Caco-2 (cell line): ENCODE measurements around the gene GIMAP4. TPM values are rescaled to one million over a fixed set of nuclear protein-coding genes. Genes with fewer than 3 reads are reported as not detected.

Experiments used
- BruUV-seq: library from RNA; stranded (reverse); fragments of 400-500 nt; replicated peaks from 2 replicates; lab custom pipeline; 2021; lab: Mats Ljungman, UMichigan
- CTCF ChIA-PET: fragments of 300-600 bp; sonication (Branson Sonifier 250); formaldehyde crosslinking; loops from one replicate; lab custom pipeline; 2022; ENCODE audit warnings: antibody characterized with exemption; lab: Charles Lee
- POLR2A ChIA-PET: fragments of 300-600 bp; sonication (Branson Sonifier 250); formaldehyde crosslinking; loops from one replicate; lab custom pipeline; 2022; ENCODE audit warnings: antibody characterized with exemption; lab: Charles Lee
- DNase-seq, 2 experiments: peaks; one replicate each; pipeline versions ENCODE4 v3.0.0 to v3.0.0-alpha.2; 2020 to 2022
- H3K27me3 ChIP-seq: replicated peaks from 2 replicates; pipeline ENCODE4 v1.6.0; 2011; ENCODE audit warnings: low read length; ENCODE audit not compliant: control insufficient read depth, insufficient read depth
- H3K36me3 ChIP-seq: 2 replicates; pipeline ENCODE4 v1.5.1; 2011; ENCODE audit warnings: low read length; ENCODE audit not compliant: control insufficient read depth, insufficient read depth
- H3K4me1 ChIP-seq: fragments of 250-450 bp; sonication (Bioruptor Pico); 2 replicates; pipeline ENCODE4 v1.5.1; 2020; ENCODE audit warnings: mild to moderate bottlenecking
- H3K4me3 ChIP-seq: 2 replicates; pipeline ENCODE4 v1.5.1; 2011; ENCODE audit warnings: low read depth, mild to moderate bottlenecking, control low read depth, low read length
- H3K9me3 ChIP-seq: fragments of 250-450 bp; sonication (Bioruptor Pico); 2 replicates; pipeline ENCODE4 v1.5.1; 2020; ENCODE audit warnings: mild to moderate bottlenecking, moderate library complexity
- H3K27ac Mint-ChIP-seq: one replicate; pipeline ENCODE4 v1.8.0; 2022; ENCODE audit warnings: mixed read lengths; ENCODE audit not compliant: unreplicated experiment
- H3K27me3 Mint-ChIP-seq: one replicate; pipeline ENCODE4 v1.8.0; 2022; ENCODE audit warnings: mixed read lengths; ENCODE audit not compliant: insufficient read depth, unreplicated experiment
- H3K36me3 Mint-ChIP-seq: one replicate; pipeline ENCODE4 v1.8.0; 2022; ENCODE audit warnings: mild to moderate bottlenecking, mixed read lengths; ENCODE audit not compliant: insufficient read depth, unreplicated experiment
- H3K4me1 Mint-ChIP-seq: one replicate; pipeline ENCODE4 v1.8.0; 2022; ENCODE audit warnings: low read depth, mixed read lengths; ENCODE audit not compliant: unreplicated experiment
- H3K4me3 Mint-ChIP-seq: one replicate; pipeline ENCODE4 v1.8.0; 2022; ENCODE audit warnings: mild to moderate bottlenecking, moderate library complexity, mixed read lengths; ENCODE audit not compliant: unreplicated experiment
- H3K9me3 Mint-ChIP-seq: one replicate; pipeline ENCODE4 v1.8.0; 2022; ENCODE audit warnings: mixed read lengths; ENCODE audit not compliant: unreplicated experiment
- intact Hi-C: fragments of 100-400 bp; cut with micrococcal nuclease; formaldehyde crosslinking; loops from one replicate; pipeline ENCODE4 v1.10.0; 2022; ENCODE audit not compliant: unreplicated experiment
- total RNA-seq: library from RNA; stranded (reverse); gene quantifications from 2 replicates; pipeline ENCODE4 v1.2.3, GENCODE V29; 2022
- TF ChIP-seq, protein P1 (sequence below), 2 experiments: fragments of 200-600 bp in 1 of 2; IDR thresholded peaks; 1 replicate in 1 of 2; 2 replicates in 1 of 2; pipeline versions ENCODE4 v1.5.1 to v1.8.0; 2011 to 2022; ENCODE audit warnings: antibody characterized with exemption in 1 of 2, control low read depth in 1 of 2, inconsistent platforms in 1 of 2, low read depth in 1 of 2, low read length in 1 of 2, mild to moderate bottlenecking in 1 of 2, moderate library complexity in 1 of 2; ENCODE audit not compliant: insufficient read depth in 1 of 2, severe bottlenecking in 1 of 2, unreplicated experiment in 1 of 2

GIMAP4 gene
- total RNA-seq, 1 experiment from 2014 or later, result not detected

DNA sequence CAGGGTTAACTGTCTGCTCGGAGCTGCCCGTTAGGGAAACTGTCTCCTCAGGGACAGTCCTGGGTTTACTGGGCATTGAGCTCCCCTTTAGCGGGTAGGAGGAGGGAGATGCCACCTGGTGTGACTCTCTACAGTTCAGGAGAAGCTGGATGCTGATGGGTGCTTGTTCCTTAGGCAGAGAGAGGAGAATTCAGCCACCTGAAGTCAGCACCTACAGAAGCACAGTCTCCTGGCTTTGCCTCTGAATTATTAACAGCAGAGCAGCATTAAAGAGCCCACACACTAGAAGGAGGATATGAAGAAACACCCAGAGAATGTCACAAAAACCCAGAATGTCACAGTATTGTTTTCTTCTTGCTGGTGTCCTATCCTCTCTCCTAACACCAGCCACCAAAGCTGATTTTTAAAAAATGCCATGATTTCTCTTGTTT, 696 bp downstream of the GIMAP4 start:
- CTCF ChIA-PET, result no interaction called here
- no peaks in the 10 kb centered on the region; the same call in 1 of the 2 replicates for H3K27me3 ChIP-seq

DNA sequence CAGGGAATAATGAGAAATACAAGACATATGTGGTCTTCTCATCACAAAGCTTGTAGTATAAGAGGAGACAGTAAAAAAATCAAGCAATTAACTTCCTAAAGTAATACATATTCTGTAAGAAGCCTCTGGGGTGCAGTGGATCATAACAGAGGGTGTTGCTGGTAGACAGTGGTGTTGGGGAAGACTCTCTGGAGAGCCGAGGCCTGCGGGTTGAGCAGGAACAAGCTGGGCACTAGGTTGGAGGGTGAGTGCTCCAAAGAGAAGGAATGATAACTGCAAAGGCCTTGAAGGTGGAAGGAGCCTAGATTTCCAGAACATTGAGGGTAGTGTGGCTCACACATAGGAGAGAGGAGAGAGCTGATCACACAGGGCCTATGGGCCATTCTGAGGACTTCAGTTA, 1.5 kb downstream of the GIMAP4 start:
- no peaks in the 10 kb centered on the region for H3K36me3 Mint-ChIP-seq
- Histone ChIP-seq H3K4me3 (no peak overlapping the region), H3K27me3 (no peaks in the 10 kb centered on the region; the same call in 1 of the 2 replicates), H3K4me1 (no peaks in the 10 kb centered on the region), H3K9me3 (no peaks in the 10 kb centered on the region), H3K36me3 (no peaks in the 10 kb centered on the region)
- H3K4me1 Mint-ChIP-seq, result no peaks in the 10 kb centered on the region
- H3K9me3 Mint-ChIP-seq, result no peaks in the 10 kb centered on the region
- ChIA-PET POLR2A (no interaction called here), CTCF (no interaction called here)
- no TSS peak for BruUV-seq
- no peak for DNase-seq
- intact Hi-C loops, result no loop called here
- no peak overlapping the region for H3K27ac Mint-ChIP-seq
- TF ChIP-seq, protein P1, sequence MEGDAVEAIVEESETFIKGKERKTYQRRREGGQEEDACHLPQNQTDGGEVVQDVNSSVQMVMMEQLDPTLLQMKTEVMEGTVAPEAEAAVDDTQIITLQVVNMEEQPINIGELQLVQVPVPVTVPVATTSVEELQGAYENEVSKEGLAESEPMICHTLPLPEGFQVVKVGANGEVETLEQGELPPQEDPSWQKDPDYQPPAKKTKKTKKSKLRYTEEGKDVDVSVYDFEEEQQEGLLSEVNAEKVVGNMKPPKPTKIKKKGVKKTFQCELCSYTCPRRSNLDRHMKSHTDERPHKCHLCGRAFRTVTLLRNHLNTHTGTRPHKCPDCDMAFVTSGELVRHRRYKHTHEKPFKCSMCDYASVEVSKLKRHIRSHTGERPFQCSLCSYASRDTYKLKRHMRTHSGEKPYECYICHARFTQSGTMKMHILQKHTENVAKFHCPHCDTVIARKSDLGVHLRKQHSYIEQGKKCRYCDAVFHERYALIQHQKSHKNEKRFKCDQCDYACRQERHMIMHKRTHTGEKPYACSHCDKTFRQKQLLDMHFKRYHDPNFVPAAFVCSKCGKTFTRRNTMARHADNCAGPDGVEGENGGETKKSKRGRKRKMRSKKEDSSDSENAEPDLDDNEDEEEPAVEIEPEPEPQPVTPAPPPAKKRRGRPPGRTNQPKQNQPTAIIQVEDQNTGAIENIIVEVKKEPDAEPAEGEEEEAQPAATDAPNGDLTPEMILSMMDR (IDR thresholded peaks at IDR 0.05; ENCODE audit: insufficient read depth in 1 of 2, low read depth in 1 of 2, low read length in 1 of 2, severe bottlenecking in 1 of 2, unreplicated experiment in 1 of 2), result no peak
- H3K27me3 Mint-ChIP-seq, result peaks cover 9% of the 10 kb centered on the region
- H3K4me3 Mint-ChIP-seq, result no peak overlapping the region

More for the DNA sequence above, 696 bp downstream of the GIMAP4 start:
- Histone ChIP-seq H3K4me3 (no peak overlapping the region), H3K9me3 (no peaks in the 10 kb centered on the region), H3K36me3 (no peaks in the 10 kb centered on the region), H3K4me1 (no peaks in the 10 kb centered on the region)
- TF ChIP-seq, protein P1 (IDR thresholded peaks at IDR 0.05; ENCODE audit: insufficient read depth in 1 of 2, low read depth in 1 of 2, low read length in 1 of 2, severe bottlenecking in 1 of 2, unreplicated experiment in 1 of 2), result no peak
- peaks cover 9% of the 10 kb centered on the region for H3K27me3 Mint-ChIP-seq
- no peak for DNase-seq
- intact Hi-C loops, result no loop called here
- no peak overlapping the region for H3K27ac Mint-ChIP-seq
- no peaks in the 10 kb centered on the region for H3K9me3 Mint-ChIP-seq
- BruUV-seq, result no TSS peak
- H3K4me3 Mint-ChIP-seq, result no peak overlapping the region
- POLR2A ChIA-PET, result no interaction called here
- no peaks in the 10 kb centered on the region for H3K4me1 Mint-ChIP-seq
- H3K36me3 Mint-ChIP-seq, result no peaks in the 10 kb centered on the region

DNA sequence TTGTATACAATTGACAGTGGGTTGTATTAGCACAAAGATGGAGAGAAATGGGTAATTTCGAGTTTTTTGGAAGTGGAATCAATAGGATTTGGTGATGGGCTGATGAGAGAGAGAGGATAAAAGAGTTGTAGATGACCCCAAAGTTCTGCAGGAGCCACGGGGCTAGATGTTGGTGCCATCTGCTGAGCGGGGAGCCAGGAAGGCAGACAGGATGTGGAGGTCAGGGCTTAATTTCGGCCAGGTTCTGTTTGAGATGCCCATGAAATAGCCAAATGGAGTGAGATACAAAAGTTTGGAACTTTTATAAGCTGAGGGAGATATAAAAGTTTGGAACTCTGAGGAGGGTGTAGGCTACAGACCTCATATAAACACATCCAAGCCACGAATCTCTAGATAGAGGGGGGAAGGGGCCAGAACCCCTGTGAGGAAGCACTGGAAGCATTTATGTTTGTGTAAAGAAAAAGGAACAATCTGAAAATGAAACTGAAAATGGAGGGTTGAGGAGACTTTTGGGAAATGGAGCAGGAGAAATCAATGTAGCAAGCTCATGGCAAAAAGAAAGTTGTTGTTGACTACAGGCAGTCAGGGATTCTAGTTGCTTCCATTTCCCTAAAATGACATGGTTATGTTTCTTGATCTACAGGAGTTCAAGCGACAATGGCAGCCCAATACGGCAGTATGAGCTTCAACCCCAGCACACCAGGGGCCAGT, 2.2 kb downstream of the GIMAP4 start:
- ChIA-PET POLR2A (no interaction called here), CTCF (no interaction called here)
- H3K4me3 ChIP-seq, result no peak overlapping the region
- Mint-ChIP-seq H3K27ac (no peak overlapping the region), H3K27me3 (peaks cover 9% of the 10 kb centered on the region), H3K36me3 (no peaks in the 10 kb centered on the region), H3K4me3 (no peak overlapping the region), H3K4me1 (no peaks in the 10 kb centered on the region), H3K9me3 (no peaks in the 10 kb centered on the region)
- H3K27me3 ChIP-seq, result no peaks in the 10 kb centered on the region; the same call in 1 of the 2 replicates
- H3K4me1 ChIP-seq, result no peaks in the 10 kb centered on the region
- H3K36me3 ChIP-seq, result no peaks in the 10 kb centered on the region
- no peak for DNase-seq
- no peaks in the 10 kb centered on the region for H3K9me3 ChIP-seq
- BruUV-seq, result no TSS peak
- intact Hi-C loops, result no loop called here
- TF ChIP-seq, protein P1 (IDR thresholded peaks at IDR 0.05; ENCODE audit: insufficient read depth in 1 of 2, low read depth in 1 of 2, low read length in 1 of 2, severe bottlenecking in 1 of 2, unreplicated experiment in 1 of 2), result no peak
